ENCODE measurements around the gene ZCCHC24. TPM values are rescaled to one million over a fixed set of nuclear protein-coding genes. Genes with fewer than 3 reads are reported as not detected.
"Not testable (repeated sequence)": the region's sequence is repeated elsewhere in the genome, so short reads cannot be mapped to it uniquely, and the experiment has no call there.

ZCCHC24 gene
- total and polyA plus RNA-seq, 8 donors: 3.5 to 13.2 (median 7.3) TPM

DNA sequence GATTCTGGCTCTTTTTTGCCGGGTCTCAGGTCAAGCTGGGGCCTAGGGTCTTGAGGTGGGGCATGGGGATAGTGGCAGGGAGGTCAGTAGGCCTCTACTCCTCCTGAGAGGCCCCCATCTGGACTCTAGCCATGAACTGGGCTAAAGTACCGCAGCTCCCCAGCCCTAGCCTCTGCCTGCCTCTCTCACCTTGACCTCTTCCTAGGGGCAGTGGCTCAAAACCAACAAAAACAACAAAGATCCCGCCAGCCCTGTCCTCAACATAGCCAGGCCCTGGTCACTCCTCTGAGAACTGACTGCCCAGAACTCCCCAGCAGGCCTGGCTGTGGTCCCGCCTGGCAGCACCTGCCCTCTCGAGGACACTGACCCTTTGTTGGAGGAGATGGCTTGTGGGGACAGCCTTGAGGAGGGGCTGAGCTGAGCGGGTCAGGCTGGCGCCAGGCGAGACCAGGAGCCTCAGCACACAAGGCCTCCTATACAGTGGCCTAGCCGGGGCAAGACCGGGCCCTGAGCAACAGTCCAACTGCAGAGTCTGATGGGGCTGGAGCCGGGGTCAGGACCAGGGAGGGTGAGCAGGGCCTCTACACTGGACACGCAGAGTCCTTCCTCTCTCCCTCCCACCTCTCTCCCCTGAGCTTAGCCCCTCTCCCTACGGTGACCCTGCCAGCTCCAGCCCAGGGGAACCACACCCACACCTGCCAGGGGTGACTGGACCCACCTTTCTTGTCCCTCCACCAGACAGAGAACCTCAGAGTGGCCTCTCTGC lies 109.8 kb downstream of the ZCCHC24 start:
- peak in 2 of 6 donors; percentile 32 to 34 for DNase-seq
- WGBS, 2 donors: 66 to 76% methylated on average over 13 of the region's 13 CpGs
- Histone ChIP-seq H3K27me3 (no peaks in the 10 kb centered on the region), H3K9me3 (no peaks in the 10 kb centered on the region), H3K27ac (peak overlapping the region in 1 of 4 donors; percentile 0), H3K36me3 (no peaks in the 10 kb centered on the region), H3K4me3 (no peak overlapping the region), H3K4me1 (no peaks in the 10 kb centered on the region)
- intact Hi-C loops (cut with DNase I): no loop called here
- ATAC-seq: peak; percentile 34 to 68 (median 55)
- TF ChIP-seq, protein P1, sequence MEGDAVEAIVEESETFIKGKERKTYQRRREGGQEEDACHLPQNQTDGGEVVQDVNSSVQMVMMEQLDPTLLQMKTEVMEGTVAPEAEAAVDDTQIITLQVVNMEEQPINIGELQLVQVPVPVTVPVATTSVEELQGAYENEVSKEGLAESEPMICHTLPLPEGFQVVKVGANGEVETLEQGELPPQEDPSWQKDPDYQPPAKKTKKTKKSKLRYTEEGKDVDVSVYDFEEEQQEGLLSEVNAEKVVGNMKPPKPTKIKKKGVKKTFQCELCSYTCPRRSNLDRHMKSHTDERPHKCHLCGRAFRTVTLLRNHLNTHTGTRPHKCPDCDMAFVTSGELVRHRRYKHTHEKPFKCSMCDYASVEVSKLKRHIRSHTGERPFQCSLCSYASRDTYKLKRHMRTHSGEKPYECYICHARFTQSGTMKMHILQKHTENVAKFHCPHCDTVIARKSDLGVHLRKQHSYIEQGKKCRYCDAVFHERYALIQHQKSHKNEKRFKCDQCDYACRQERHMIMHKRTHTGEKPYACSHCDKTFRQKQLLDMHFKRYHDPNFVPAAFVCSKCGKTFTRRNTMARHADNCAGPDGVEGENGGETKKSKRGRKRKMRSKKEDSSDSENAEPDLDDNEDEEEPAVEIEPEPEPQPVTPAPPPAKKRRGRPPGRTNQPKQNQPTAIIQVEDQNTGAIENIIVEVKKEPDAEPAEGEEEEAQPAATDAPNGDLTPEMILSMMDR (IDR thresholded peaks at IDR 0.05): no peak
- no peak for FAIRE-seq

DNA sequence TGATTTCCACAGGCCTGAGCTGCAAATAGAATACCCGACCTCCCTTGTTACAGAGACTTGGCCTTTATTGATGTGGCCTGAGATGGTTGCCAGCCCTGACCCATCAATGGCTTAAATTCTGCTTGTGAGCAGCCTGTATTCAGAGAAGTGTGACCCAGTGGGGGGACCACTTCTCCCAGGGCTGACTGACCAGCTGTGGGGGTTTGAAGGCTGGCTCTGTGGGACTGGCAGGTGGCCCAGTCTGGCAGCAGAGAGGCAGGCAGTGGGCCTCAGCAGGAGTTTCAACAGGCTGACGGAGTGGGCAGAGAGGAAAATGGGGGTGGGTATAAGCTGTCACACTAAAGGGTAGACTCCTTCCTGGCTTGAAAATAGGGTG lies 110.3 kb downstream of the ZCCHC24 start:
- no peaks in the 10 kb centered on the region for H3K9me3 ChIP-seq
- no peaks in the 10 kb centered on the region for H3K36me3 ChIP-seq
- no peak overlapping the region for H3K4me3 ChIP-seq
- no peaks in the 10 kb centered on the region for H3K4me1 ChIP-seq
- no peaks in the 10 kb centered on the region for H3K27me3 ChIP-seq
- peak in 1 of 6 donors; percentile 10 for DNase-seq
- ATAC-seq: peak in 1 of 4 donors; percentile 20
- FAIRE-seq: no peak
- WGBS, 2 donors: 83 to 84% methylated on average over 2 of the region's 2 CpGs
- peak overlapping the region in 1 of 4 donors; percentile 0 for H3K27ac ChIP-seq
- intact Hi-C loops (cut with DNase I): no loop called here
- TF ChIP-seq, protein P1 (IDR thresholded peaks at IDR 0.05): no peak

DNA sequence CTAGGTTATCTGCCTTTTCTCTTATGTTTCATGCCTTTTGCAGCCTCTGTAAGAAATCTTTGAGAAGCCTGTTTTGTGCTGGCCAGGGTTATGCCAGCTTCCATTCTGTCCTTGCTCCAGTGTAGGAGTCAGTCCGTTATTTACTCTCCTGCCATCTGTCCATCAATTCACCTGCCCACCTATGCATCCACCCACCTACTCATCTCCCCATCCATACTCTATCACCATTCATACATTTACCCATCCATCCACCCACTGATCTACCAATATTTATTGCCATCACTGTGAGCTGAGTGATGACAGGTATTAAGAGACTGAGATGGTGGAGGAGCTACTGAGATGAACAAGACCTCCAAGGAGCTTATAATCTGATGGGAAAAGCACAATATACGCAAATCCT lies 110.9 kb downstream of the ZCCHC24 start:
- Histone ChIP-seq H3K4me3 (no peak overlapping the region), H3K36me3 (no peaks in the 10 kb centered on the region), H3K9me3 (no peaks in the 10 kb centered on the region), H3K4me1 (no peaks in the 10 kb centered on the region), H3K27me3 (no peaks in the 10 kb centered on the region), H3K27ac (no peak overlapping the region)
- DNase-seq (no peak), FAIRE-seq (no peak), ATAC-seq (no peak)
- TF ChIP-seq, protein P1 (IDR thresholded peaks at IDR 0.05): no peak
- 81 to 93% methylated on average over 2 of the region's 2 CpGs for WGBS, 2 donors
- intact Hi-C loops (cut with DNase I): no loop called here

DNA sequence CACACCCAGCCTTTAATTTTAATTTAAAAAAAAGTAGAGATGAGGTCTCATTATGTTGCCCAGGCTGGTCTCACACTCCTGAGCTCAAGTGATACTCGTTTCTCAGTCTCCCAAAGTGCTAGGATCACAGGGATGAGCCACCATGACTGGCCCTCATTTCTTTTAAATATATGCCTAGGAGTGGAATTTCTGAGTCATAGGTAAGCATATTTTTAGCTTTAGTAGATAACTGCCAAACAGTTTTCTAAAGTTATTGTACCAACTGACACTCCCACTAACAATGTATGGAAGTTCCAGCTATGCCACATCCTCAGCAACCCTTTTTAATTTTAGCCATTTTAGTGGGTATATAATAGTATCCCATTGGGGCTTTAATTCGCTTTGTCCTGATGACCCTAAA lies 111.9 kb downstream of the ZCCHC24 start:
- Histone ChIP-seq H3K36me3 (no peaks in the 10 kb centered on the region), H3K4me1 (no peaks in the 10 kb centered on the region), H3K4me3 (no peak overlapping the region), H3K27me3 (no peaks in the 10 kb centered on the region), H3K27ac (no peak overlapping the region), H3K9me3 (no peaks in the 10 kb centered on the region)
- DNase-seq (no peak), ATAC-seq (no peak), FAIRE-seq (no peak)
- intact Hi-C loops (cut with DNase I): no loop called here
- 90 to 93% methylated on average over 2 of the region's 2 CpGs for WGBS, 2 donors
- TF ChIP-seq, protein P1 (IDR thresholded peaks at IDR 0.05): no peak

DNA sequence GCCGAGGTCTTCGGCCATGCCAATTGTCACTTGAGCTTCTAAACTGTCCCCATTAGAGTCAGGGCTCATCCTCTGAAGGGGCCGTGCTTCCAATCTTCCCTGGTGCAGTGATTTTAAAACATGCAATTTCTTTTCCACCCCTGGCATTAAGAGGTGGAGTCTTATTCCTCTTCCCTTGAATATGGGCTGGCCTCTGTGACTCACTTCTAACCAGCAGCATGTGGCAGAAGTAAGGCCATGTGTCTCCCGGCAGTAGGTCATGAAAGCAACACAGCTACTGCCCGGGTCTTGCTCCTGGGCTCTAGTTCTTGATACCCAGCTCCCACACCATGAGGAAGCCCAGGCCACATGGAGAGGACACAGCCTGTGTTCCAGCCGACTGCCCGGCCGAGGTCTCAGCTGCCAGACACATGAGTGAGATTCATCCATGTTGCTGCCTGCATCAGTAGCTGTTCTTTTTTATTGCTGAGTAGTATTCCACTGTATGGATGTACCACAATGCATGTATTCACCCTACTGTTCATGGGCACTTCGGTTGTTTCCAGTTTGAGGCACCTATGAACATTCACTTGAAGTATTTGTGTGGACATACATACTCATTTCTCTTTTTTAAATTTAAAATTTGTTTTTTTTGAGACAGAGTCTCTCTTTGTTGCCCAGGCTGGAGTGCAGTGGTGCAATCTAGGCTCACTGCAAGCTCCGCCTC lies 112.7 kb downstream of the ZCCHC24 start:
- H3K36me3 ChIP-seq; H3K27me3 ChIP-seq; H3K4me3 ChIP-seq; H3K27ac ChIP-seq; DNase-seq; H3K9me3 ChIP-seq; intact Hi-C loops (cut with DNase I); H3K4me1 ChIP-seq; ATAC-seq; FAIRE-seq: not testable (repeated sequence)
- 94 to 97% methylated on average over 2 to 5 of the region's 10 CpGs for WGBS, 2 donors

Other genes starting within 250 kb of the ZCCHC24 start
- gene PPIF, start 98.2 kb downstream of the ZCCHC24 start, total RNA-seq: 10 to 100 TPM; 35.8 to 61.8 (median 46.8) TPM
- 10 to 100 TPM; 21.2 to 37.0 TPM for gene PPIF, start 98.2 kb downstream of the ZCCHC24 start, polyA plus RNA-seq
- gene EIF5AL1, start 66.9 kb upstream of the ZCCHC24 start, total RNA-seq: under 1 TPM in 5 of 6 donors, not detected in 1; 0.05 to 0.44 (median 0.35) TPM
- gene EIF5AL1, start 66.9 kb upstream of the ZCCHC24 start, polyA plus RNA-seq: under 1 TPM; 0.11 to 0.33 TPM
- gene SFTPA2, start 114.8 kb upstream of the ZCCHC24 start, total RNA-seq: 10 to 100 TPM in 1 of 6 donors, 1 to 10 TPM in 3, under 1 TPM in 2; 0.52 to 11.6 (median 1.6) TPM
- gene SFTPA2, start 114.8 kb upstream of the ZCCHC24 start, polyA plus RNA-seq: 1 to 10 TPM; 1.1 to 2.0 TPM
- gene SFTPA1, start 165.3 kb upstream of the ZCCHC24 start, total RNA-seq: 1 to 10 TPM in 3 of 6 donors, under 1 TPM in 1, not detected in 2; 0.28 to 9.6 (median 1.3) TPM
- gene SFTPA1, start 165.3 kb upstream of the ZCCHC24 start, polyA plus RNA-seq: 1 to 10 TPM in 1 of 2 donors, under 1 TPM in 1; 0.87 to 1.2 TPM

Measured in pancreas (tissue), 10 donors.